PFSK-1 (cell line): ENCODE measurements around the gene TM4SF20.

ENCODE experiments used
- FOXP2 ChIP-seq: optimal IDR thresholded peaks from 2 replicates; pipeline ENCODE3; 2011; ENCODE audit warnings: borderline replicate concordance, control low read depth, inconsistent platforms; ENCODE audit not compliant: insufficient read depth; ENCODE audit errors: extremely low read length, extremely low read depth
- POLR2AphosphoS5 ChIP-seq: IDR thresholded peaks from 2 replicates; pipeline ENCODE4 v1.6.1; 2012; ENCODE audit warnings: low read depth, mild to moderate bottlenecking, control low read depth, low read length, moderate library complexity
- SIN3A ChIP-seq: IDR thresholded peaks from 2 replicates; pipeline ENCODE4 v1.6.1; 2012; ENCODE audit warnings: mild to moderate bottlenecking, low read length, moderate library complexity, borderline replicate concordance; ENCODE audit not compliant: insufficient read depth
- TAF1 ChIP-seq: IDR thresholded peaks from 2 replicates; pipeline ENCODE4 v1.6.1; 2012; ENCODE audit warnings: low read length, control low read depth, borderline replicate concordance; ENCODE audit not compliant: insufficient read depth
- TF ChIP-seq, protein P1 (sequence below), 2 experiments: IDR thresholded peaks; 2 replicates each; pipeline versions ENCODE4 v1.6.1 to v1.8.0; 2011 to 2012; ENCODE audit warnings: low read depth in 2 of 2, low read length in 2 of 2, control low read depth in 1 of 2, inconsistent platforms in 1 of 2, mild to moderate bottlenecking in 1 of 2, moderate library complexity in 1 of 2; ENCODE audit not compliant: insufficient read depth in 1 of 2

TM4SF20 gene

GRCh38 chr2:227341553-227341952 lies 37.6 kb downstream of the TM4SF20 start:
- TF ChIP-seq, protein P1, sequence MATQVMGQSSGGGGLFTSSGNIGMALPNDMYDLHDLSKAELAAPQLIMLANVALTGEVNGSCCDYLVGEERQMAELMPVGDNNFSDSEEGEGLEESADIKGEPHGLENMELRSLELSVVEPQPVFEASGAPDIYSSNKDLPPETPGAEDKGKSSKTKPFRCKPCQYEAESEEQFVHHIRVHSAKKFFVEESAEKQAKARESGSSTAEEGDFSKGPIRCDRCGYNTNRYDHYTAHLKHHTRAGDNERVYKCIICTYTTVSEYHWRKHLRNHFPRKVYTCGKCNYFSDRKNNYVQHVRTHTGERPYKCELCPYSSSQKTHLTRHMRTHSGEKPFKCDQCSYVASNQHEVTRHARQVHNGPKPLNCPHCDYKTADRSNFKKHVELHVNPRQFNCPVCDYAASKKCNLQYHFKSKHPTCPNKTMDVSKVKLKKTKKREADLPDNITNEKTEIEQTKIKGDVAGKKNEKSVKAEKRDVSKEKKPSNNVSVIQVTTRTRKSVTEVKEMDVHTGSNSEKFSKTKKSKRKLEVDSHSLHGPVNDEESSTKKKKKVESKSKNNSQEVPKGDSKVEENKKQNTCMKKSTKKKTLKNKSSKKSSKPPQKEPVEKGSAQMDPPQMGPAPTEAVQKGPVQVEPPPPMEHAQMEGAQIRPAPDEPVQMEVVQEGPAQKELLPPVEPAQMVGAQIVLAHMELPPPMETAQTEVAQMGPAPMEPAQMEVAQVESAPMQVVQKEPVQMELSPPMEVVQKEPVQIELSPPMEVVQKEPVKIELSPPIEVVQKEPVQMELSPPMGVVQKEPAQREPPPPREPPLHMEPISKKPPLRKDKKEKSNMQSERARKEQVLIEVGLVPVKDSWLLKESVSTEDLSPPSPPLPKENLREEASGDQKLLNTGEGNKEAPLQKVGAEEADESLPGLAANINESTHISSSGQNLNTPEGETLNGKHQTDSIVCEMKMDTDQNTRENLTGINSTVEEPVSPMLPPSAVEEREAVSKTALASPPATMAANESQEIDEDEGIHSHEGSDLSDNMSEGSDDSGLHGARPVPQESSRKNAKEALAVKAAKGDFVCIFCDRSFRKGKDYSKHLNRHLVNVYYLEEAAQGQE (IDR thresholded peaks at IDR 0.05; ENCODE audit: insufficient read depth in 1 of 2, low read depth in 2 of 2, low read length in 2 of 2) = no peak
- TF ChIP-seq POLR2AphosphoS5 = no peak
- no peak for TF ChIP-seq TAF1
- TF ChIP-seq FOXP2 = no peak
- no peak for TF ChIP-seq SIN3A

DNA sequence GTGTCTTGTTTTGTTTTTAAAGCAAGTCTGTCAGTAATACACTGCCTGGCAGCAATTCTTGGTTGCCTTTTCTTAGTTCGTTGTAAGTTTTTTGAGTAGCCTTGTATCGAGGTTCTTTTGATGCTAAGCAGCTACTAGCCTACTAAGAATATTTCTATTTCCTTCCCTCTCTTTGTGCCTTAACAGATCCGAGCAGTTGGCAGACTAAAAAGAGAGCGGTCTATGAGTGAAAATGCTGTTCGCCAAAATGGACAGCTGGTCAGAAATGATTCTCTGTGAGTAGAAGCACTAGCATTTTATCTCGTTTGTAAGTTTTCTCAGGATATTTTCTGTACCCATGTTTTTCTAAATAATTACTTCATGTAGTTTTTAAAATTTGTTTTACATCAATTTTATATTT lies 39.0 kb downstream of the TM4SF20 start:
- no peak for TF ChIP-seq FOXP2
- TF ChIP-seq SIN3A = no peak
- no peak for TF ChIP-seq TAF1
- no peak for TF ChIP-seq POLR2AphosphoS5
- TF ChIP-seq, protein P1 (IDR thresholded peaks at IDR 0.05; ENCODE audit: insufficient read depth in 1 of 2, low read depth in 2 of 2, low read length in 2 of 2) = no peak

DNA sequence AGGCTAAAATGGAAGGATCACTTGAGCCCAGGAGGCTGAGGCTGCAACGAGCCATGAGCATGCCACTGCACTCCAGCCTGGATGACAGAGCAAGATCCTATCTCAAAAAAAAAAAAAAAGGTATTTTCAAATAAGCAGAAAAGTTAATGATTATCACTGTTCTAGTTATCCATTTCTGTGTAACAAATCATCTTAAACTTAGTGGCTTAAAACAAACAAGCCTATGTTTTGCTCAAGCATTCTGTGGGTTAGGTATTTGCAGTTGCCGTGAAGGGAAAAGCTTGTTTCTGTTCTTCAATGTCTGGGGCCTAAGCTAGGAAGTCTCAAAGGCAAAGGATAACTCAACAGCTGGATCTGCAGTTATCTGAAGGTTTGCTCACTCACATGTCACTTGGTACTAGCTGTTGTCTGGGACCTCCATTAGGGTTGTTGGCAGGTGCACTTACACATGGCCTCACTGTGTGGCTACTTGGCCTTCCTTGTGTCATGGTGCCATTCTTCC lies 40.0 kb downstream of the TM4SF20 start:
- TF ChIP-seq, protein P1 (IDR thresholded peaks at IDR 0.05; ENCODE audit: insufficient read depth in 1 of 2, low read depth in 2 of 2, low read length in 2 of 2) = no peak
- no peak for TF ChIP-seq POLR2AphosphoS5
- TF ChIP-seq SIN3A = no peak
- no peak for TF ChIP-seq FOXP2
- TF ChIP-seq TAF1 = no peak

GRCh38 chr2:227337442-227337841 lies 41.7 kb downstream of the TM4SF20 start:
- no peak for TF ChIP-seq FOXP2
- TF ChIP-seq SIN3A = no peak
- TF ChIP-seq, protein P1 (IDR thresholded peaks at IDR 0.05; ENCODE audit: insufficient read depth in 1 of 2, low read depth in 2 of 2, low read length in 2 of 2) = no peak
- no peak for TF ChIP-seq POLR2AphosphoS5
- TF ChIP-seq TAF1 = no peak

DNA sequence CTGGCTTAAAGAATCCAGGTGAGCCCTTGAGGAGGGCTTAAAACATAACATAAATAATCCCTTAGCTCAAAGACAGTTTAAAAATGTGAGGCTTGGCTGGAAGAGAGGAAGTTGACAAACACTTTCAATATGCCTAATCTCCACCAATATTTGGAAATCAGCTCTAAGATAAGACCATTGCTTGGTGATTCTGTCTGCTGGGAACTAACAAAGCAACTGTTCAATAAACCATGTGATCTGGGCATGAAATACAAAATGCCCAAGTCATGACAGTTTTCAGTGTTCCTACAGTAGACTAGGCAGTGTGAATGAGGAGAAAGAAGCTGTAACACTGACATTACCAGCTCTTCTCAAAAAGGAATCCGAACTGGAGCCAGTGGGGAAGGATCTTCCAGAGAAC lies 43.4 kb downstream of the TM4SF20 start:
- TF ChIP-seq FOXP2 (no peak), TAF1 (no peak), POLR2AphosphoS5 (no peak), SIN3A (no peak)
- TF ChIP-seq, protein P1 (IDR thresholded peaks at IDR 0.05; ENCODE audit: insufficient read depth in 1 of 2, low read depth in 2 of 2, low read length in 2 of 2) = no peak
